GM21423 (cell line): ENCODE results near the gene ANK3.

Source experiments
- ATAC-seq: cut with Tn5 transposase; IDR thresholded peaks from one replicate; pipeline ENCODE4 v1.9.1; 2021; ENCODE audit warnings: mild to moderate bottlenecking, moderate library complexity; ENCODE audit not compliant: unreplicated experiment

Gene ANK3

DNA sequence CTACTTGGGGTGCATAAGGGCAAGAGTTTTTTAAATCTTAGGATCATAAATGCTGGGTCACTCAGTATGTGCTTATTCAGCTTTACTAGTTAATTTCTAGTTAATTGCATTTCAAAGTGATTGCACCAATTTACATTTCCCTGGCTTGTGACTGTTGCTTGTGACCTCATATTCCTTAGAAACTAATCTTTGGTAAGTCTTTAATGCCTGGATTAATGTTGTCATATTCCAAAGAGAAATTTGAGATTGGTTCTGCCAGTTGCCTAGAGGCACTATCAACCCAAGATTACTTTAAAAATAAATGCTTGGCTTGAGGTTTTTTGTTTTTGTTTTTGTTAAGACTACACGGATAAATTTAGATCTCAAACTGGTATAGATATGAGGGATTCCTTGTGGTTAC is 103.1 kb downstream of the ANK3 start:
- ATAC-seq, result no peak

DNA sequence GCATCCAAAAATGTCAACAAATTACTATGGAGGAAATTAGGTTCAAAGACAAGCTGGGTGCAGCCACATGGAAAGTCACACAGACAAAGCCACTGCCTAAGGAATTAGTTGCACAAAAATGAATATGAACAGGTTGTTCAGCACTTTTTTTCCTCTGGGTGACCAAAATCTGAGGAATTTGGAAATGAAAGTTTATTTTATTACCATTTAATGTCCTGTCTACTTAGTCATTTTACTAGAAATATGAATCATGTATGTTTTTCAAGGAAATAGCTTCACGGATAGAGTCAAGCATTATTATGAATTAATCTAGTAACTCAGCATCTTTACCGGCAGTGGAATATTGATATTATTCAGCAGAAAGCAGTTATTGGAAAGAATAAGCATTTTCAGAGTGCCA is 106.3 kb downstream of the ANK3 start:
- ATAC-seq, result no peak

DNA sequence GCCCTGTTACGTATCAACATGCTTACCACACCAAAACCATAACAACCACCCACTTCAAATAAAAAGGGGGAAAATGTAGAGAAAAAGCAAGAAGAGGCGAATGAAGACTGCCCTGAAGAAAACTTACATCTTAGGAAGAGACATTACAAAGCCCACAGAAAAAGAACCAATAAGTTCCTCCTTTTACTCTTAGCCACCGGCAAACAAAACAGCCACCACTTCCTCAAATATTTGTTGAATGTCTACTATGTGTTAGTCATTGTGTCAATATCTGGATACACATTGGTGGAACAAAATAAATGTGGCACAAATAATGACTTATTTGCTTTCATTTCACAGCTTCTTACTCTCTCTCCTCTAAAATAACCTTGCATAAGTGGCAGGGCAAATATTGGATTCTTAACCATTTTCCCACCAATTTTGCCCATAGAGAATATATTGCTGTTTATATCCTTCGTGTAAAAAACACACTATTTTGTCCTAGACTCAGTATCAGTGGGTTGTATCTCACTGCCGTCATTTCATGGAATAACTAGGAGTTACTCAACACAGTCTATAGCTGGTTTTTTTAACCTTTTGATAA is 106.8 kb downstream of the ANK3 start:
- peak; percentile 77 for ATAC-seq

DNA sequence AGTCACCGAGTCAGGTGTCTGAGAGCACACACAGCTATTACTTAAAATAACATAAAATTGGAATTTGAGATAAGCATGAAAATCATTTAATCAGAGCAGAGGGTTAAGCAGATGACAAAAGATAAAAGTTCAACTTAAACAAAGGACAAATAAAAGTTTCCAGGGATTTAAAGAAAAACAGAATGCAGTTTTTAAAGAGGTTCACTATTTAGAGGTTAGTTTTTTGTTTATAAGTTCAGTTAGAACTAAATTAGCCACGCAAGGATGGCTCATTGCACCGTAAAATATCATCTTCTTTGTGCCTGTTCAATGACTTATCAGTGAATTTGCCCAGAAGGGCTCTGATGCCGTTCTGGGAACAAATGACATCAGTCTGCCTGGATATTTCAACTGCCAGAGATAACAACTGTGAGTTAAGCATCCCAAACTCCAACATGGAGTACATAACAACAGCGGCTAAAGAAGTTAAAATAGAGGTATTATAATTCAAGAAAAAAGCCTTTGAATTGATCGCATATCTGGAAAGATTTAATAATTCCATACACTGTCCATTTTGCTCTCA is 107.8 kb downstream of the ANK3 start:
- no peak for ATAC-seq

- no peak for ATAC-seq
Observed at GRCh38 chr10:60281331-60281730, 108.3 kb downstream of the ANK3 start.

DNA sequence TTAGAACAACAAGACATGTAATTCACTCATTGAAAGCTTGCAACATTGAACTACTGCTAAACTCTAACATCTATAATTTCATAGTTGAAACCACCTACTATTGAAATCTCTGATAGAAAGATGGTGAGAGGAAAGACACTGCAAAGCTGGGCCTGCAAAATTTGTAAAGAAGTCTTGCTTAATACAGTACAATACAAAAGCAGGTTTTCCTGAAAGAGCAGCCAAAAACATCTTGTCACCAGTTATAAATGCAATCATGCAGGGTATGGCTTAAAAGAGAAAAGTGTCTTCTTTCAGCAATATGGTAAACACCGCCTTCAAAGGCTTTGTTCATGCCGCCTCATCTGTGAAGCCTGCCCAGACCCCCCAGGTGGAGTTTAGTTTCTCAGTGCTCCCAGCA is 109.2 kb downstream of the ANK3 start:
- no peak for ATAC-seq

DNA sequence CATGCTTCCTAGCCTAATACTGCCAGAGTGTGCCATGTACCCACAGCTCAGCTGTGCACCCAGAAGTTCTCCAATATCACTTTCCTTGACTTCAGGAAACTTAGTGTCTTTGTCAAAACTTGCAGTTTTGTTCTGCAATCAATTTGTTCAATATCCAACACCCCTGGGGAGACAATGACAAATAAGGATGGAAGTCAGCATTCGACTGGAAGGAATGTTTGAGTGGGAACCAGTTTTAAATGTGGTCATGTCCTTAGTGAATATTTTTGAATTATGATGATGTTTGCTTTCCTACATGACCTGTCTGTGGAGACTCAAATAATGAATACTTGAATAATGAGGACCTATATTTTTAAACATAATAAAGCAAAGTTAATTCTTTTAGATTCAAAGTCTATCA is 112.0 kb downstream of the ANK3 start:
- ATAC-seq, result no peak

DNA sequence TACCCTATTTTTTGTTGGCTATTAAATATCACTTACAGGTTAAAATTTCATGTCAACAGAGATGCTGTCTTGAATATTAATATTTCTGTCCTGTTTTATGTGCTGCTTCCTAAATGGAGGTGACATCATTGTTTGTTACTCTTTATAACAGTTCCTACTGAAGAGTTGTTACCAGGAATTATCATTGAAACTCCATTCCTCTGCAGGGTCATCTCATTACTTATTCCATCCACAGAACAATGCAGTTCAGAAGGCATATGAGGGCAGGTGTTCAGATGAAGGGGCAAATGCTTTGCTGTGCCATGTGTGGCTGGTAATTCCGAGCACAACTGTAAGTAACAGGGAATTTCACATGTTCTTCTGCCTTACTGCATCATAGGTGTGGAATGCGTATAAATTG is 113.4 kb downstream of the ANK3 start:
- no peak for ATAC-seq

DNA sequence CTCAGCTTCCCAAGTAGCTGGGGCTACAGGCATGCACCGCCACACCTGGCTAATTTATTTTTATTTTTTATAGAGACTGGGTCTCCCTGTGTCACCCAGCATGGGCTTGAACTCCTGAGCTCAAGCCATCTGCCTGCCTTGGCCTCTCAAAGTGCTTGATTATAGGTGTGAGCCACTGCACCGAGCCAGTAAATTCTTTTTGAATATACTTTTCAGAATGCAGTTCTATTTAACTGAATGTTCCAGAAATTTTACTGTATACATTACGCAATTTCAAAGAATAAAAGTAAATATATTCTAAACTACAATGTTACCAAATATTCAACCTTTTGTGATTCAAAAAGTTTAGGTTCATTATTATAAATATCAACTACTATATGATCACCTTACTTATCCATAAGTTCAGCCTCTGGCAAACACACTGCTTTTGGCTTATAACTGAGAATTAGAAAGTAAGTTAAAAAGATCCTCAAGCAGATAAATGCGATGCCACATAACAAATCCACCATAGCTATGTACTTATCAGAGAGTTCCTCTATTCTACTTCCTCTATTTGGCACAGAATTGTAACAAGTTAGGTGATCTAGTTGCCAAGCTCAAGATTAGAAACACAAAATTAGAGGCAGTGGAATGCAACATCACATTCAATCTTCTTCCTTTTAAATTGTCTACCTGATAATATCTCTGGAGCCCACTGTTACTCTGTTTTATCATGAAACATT is 118.2 kb downstream of the ANK3 start:
- ATAC-seq, result no peak

DNA sequence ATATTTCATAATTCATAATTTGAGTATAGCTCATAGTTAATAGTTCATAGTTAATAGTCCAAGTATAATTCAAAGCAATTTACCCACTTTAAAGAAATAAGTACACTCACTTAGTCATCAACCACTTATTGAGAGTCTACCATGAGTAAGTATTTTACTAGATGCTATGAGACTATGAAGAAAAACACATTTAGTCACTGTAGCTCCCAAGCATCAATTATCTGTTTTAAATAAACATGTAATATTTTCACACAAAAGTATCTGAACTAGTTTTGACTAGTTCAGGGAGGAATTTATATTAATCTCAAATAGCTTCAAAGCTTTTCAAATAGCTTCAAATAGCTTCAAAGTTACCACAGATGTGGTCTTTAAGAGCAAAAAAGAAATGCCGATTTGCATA is 119.2 kb downstream of the ANK3 start:
- ATAC-seq, result no peak

GRCh38 chr10:60267802-60268201 is 121.9 kb downstream of the ANK3 start:
- no peak for ATAC-seq

GRCh38 chr10:60266513-60266912 is 123.2 kb downstream of the ANK3 start:
- no peak for ATAC-seq

- ATAC-seq, result no peak
Observed at GRCh38 chr10:60262647-60263126, 127.0 kb downstream of the ANK3 start.

DNA sequence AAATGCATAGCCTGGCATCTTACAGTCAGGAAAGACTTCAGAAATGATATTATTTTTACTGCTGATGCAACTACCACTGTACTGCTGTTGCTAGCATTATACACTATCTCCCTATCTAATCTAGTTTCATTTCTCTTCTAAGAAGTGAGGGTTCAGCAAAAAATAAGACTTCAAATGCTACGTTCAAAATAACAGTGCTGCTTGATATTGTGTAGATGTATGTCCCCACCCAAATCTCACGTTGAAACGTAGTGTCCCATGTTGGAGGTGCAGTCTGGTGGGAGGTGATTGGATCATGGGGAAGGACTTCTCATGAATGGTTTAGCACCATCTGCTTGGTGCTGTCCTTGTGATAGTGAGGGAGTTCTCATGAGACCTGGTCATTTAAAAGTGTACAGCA is 129.4 kb downstream of the ANK3 start:
- no peak for ATAC-seq

GRCh38 chr10:60258429-60258797 is 131.3 kb downstream of the ANK3 start:
- ATAC-seq, result no peak

DNA sequence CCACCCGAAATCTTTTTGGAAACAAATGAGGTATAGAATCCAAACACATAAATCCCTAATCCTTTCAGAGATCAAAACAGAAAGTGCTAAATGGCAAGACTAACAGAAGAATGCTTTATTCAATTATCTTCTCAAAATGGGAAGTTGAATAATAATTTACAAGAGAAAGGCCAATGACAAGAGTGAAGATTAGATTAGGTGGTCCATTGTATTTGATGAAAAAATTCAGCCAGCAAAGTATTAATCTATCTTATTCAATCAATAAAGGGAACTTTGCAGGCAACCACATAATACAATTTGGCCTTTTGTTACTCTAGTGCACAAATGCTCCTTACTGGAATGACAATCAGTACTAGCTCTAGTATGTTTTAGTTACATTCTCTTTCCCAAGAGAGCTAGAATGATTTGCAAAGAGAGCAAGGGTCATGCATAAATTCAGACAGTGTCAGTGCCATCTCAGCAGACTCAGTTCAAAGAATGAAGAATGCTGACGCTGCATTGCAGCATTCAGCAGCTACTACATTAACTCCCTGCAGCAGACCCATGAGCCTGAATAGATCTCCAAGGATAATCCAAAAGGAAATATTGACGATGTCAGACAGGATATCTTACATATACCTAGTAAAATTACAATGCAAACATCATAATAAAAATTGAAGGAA is 131.8 kb downstream of the ANK3 start:
- ATAC-seq, result no peak

DNA sequence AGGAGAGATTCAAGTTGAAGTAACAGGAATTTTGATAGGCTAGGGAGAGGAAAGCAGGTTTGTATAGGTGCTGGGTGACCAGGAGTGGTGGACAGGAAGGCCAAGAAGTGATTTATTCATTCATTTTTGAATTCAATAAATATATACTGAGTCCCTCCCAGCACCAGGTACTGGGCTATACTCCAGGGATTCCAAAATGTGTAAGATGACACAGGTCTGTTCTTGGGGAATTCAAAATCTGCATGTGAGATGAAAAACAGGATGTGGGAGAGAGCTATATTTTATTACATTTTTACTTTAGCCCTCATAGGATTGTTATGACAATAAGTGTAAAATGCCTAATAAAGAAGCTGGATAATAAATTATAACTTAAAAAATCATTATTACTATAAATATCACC is 134.9 kb downstream of the ANK3 start:
- no peak for ATAC-seq

DNA sequence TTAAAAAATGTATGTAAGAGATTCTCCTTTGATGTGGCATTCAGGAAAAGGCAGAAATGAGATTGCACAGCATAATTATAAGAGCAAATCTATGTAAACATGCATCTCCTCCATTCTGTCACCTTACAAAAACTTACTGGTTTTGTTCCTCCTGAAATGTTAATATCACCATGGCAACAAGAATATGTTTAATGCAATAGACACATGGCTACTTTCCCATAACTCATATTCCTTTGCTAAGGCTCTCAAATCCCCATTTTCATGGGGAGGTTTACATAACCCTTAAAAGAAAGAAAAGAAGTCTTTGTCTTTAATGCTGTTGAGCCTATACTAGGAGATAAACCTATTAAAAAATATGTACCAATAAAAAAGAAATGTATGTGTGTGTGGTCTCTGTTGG is 136.2 kb downstream of the ANK3 start:
- ATAC-seq, result no peak

- no peak for ATAC-seq
Observed at GRCh38 chr10:60252688-60253087, 137.0 kb downstream of the ANK3 start.

DNA sequence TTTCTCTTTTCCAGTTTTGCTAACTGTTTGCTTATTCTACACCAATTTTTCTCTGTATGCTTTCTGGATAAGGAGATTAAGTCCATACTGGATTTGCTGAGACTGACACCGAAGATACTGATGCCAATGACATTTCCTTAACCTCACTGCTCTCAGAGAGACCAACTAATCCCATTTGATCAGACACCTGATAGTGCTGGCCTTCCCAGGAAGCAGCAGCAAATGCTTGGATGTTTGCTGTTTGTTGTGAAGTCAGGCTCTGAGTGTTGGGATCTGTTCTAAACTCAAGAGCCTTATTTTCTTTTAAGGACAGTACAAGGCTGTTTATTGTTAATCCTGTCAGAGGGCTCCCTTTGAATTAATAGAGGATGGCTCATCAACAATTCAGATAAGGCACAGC is 143.3 kb downstream of the ANK3 start:
- ATAC-seq, result no peak

DNA sequence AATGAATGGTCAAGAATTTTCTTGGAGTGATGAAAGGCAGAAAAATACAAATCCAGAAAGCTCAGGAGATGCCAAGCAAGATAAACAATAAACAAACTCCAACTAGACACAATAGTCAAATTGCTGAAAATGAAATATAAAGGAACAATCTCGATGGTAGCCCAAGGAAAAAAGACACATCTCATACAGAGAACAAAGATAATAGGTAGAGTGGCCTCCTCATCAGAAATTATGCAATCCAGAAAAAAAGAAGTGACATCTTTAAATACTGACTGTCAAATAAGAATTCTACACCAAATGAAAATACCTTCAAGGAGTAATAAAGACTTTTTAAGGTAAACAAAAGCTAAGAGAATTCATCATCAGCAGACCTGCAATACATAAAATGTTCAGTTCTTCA is 150.4 kb downstream of the ANK3 start:
- no peak for ATAC-seq

DNA sequence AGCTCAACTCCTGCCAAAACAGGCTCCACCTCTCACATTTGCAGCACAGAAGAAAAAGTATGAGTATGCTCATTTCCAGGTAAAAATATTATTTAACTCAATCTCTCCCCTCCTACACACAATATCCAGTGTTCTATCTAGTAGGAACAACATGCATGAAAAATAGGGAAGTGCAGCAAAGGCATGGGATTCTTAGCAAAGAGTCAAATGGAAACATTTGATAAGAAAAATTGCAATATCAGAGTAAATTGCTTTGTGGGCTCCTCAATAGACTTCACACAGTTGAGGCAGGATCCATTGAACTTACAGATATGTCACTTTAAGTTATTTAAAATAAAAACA is 150.9 kb downstream of the ANK3 start:
- ATAC-seq, result no peak
